GM12801 (cell line): ENCODE measurements around the gene AGBL1.

Source experiments
- CTCF ChIP-seq: IDR thresholded peaks from one replicate; pipeline ENCODE4 v1.5.1; 2011; ENCODE audit warnings: control low read depth; ENCODE audit not compliant: insufficient read length; ENCODE audit errors: extremely low read depth

AGBL1 gene

GRCh38 chr15:86349565-86349964 lies 269.9 kb downstream of the AGBL1 start:
- no peak for TF ChIP-seq CTCF

- TF ChIP-seq CTCF = no peak
Measured at GRCh38 chr15:86353213-86353612, 273.5 kb downstream of the AGBL1 start.

GRCh38 chr15:86355361-86355760 lies 275.7 kb downstream of the AGBL1 start:
- no peak for TF ChIP-seq CTCF

- no peak for TF ChIP-seq CTCF
Measured at GRCh38 chr15:86355801-86356200, 276.1 kb downstream of the AGBL1 start.

GRCh38 chr15:86362555-86362954 lies 282.9 kb downstream of the AGBL1 start:
- no peak for TF ChIP-seq CTCF

GRCh38 chr15:86373147-86373546 lies 293.5 kb downstream of the AGBL1 start:
- no peak for TF ChIP-seq CTCF

- TF ChIP-seq CTCF = no peak
Measured at GRCh38 chr15:86375733-86376280, 296.1 kb downstream of the AGBL1 start.
